BJ (cell line): Measurements from ENCODE around the gene MGAT4C. TPM values are rescaled to one million over a fixed set of nuclear protein-coding genes. Genes with fewer than 3 reads are reported as not detected.

Source experiments
- CTCF ChIA-PET: fragments of 350-600 bp; formaldehyde crosslinking; extraction: SDS; loops from one replicate; lab custom pipeline; 2021; ENCODE audit warnings: antibody characterized with exemption, inconsistent platforms; lab: Yijun Ruan, JAX
- POLR2A ChIA-PET: fragments of 300-600 bp; sonication (Branson Sonifier 250); formaldehyde crosslinking; extraction: SDS; loops from one replicate; lab custom pipeline; 2021; ENCODE audit warnings: antibody characterized with exemption; lab: Charles Lee
- DNase-seq: peaks from one replicate; pipeline ENCODE4 v3.0.0-alpha.2; 2011; ENCODE audit warnings: low read depth
- H3K27me3 ChIP-seq: 2 replicates; pipeline ENCODE4 v1.6.0; 2011; ENCODE audit warnings: low read length; ENCODE audit not compliant: control insufficient read depth, insufficient read depth
- H3K36me3 ChIP-seq: 2 replicates; pipeline ENCODE4 v1.5.1; 2011; ENCODE audit warnings: low read length; ENCODE audit not compliant: control insufficient read depth, insufficient read depth
- H3K4me3 ChIP-seq: 2 replicates; pipeline ENCODE4 v1.5.1; 2011; ENCODE audit warnings: low read depth, mild to moderate bottlenecking, control low read depth, low read length
- CTCF ChIP-seq: IDR thresholded peaks from 2 replicates; pipeline ENCODE4 v1.5.1; 2011; ENCODE audit warnings: low read depth, mild to moderate bottlenecking, control low read depth, inconsistent platforms, low read length, moderate library complexity; ENCODE audit not compliant: insufficient read depth
- polyA plus RNA-seq: library from polyadenylated mRNA; depleted of rRNA; stranded (reverse); fragments of >200 nt; gene quantifications from 2 replicates; pipeline ENCODE4 v1.2.3, GENCODE V29; 2011

The MGAT4C gene
- polyA plus RNA-seq, 1 experiment = not detected

GRCh38 chr12:86261142-86261541 is 5.0 kb upstream of the MGAT4C start:
- no peaks in the 10 kb centered on the region for H3K27me3 ChIP-seq
- no peak for DNase-seq
- ChIA-PET CTCF (no interaction called here), POLR2A (no interaction called here)
- TF ChIP-seq CTCF = no peak
- H3K36me3 ChIP-seq = no peaks in the 10 kb centered on the region
- H3K4me3 ChIP-seq = no peak overlapping the region

- H3K36me3 ChIP-seq = no peaks in the 10 kb centered on the region
- TF ChIP-seq CTCF = no peak
- ChIA-PET CTCF (no interaction called here), POLR2A (no interaction called here)
- H3K27me3 ChIP-seq = no peaks in the 10 kb centered on the region
- H3K4me3 ChIP-seq = no peak overlapping the region
- DNase-seq = no peak
These were observed 4.0 kb upstream of the MGAT4C start for GRCh38 chr12:86260183-86260582.

GRCh38 chr12:86257134-86257533 is 943 bp upstream of the MGAT4C start:
- POLR2A ChIA-PET = no interaction called here
- no peak for DNase-seq
- Histone ChIP-seq H3K27me3 (no peaks in the 10 kb centered on the region), H3K36me3 (no peaks in the 10 kb centered on the region), H3K4me3 (no peak overlapping the region)
- TF ChIP-seq CTCF = no peak
- CTCF ChIA-PET = no interaction called here

GRCh38 chr12:86254399-86255107 is 1.6 kb downstream of the MGAT4C start:
- H3K36me3 ChIP-seq = no peaks in the 10 kb centered on the region
- DNase-seq = no peak
- H3K4me3 ChIP-seq = no peak overlapping the region
- POLR2A ChIA-PET = no interaction called here
- TF ChIP-seq CTCF = no peak
- no peaks in the 10 kb centered on the region for H3K27me3 ChIP-seq
- CTCF ChIA-PET = no interaction called here

GRCh38 chr12:86249851-86250250 is 6.3 kb downstream of the MGAT4C start:
- POLR2A ChIA-PET = no interaction called here
- Histone ChIP-seq H3K36me3 (no peaks in the 10 kb centered on the region), H3K27me3 (no peaks in the 10 kb centered on the region), H3K4me3 (no peak overlapping the region)
- no peak for DNase-seq
- no peak for TF ChIP-seq CTCF
- CTCF ChIA-PET = no interaction called here
